ENCODE measurements around the gene MBTPS1. TPM values are rescaled to one million over a fixed set of nuclear protein-coding genes. Genes with fewer than 3 reads are reported as not detected.
"Not testable (repeated sequence)": the region's sequence is repeated elsewhere in the genome, so short reads cannot be mapped to it uniquely, and the experiment has no call there.

Gene MBTPS1
- total and polyA plus RNA-seq, 11 donors = 37.2 to 91.4 (median 67.7) TPM

DNA sequence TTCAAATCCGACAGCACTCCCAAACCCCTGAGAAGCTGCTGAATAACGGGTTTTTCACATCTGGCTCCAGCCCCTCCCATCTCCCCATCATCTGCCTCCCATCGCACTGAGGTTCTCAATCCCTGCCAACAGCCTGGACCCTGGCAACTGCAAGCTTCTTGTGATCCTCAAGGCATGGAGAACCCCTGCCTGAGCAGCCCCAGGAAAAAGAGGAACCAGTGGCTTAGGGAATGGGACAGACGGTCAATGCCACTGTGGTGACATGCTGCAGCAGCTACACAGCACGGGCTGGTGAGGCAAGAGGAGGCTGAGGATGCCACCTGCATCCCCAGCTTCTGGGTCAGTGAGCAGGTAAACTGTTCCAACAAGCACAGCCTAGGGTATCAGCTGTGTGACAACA is 3.3 kb upstream of the MBTPS1 start:
- intact Hi-C loops (cut with DNase I) = no loop called here
- Histone ChIP-seq H3K27me3 (no peaks in the 10 kb centered on the region), H3K36me3 (peaks cover 0 to 30% (median 19%) of the 10 kb centered on the region in 9 donors), H3K4me1 (peaks cover 0 to 17% (median 15%) of the 10 kb centered on the region in 12 donors), H3K27ac (no peak overlapping the region), H3K9me3 (no peaks in the 10 kb centered on the region), H3K4me3 (no peak overlapping the region)
- DNase-seq (peak in 1 of 5 donors; percentile 23), ATAC-seq (no peak)
- 73 to 86% (median 76%) methylated on average over 4 to 5 of the region's 5 CpGs for WGBS, 4 donors
- TF ChIP-seq POLR2A (IDR thresholded peaks at IDR 0.05) = no peak
- TF ChIP-seq, protein P1, sequence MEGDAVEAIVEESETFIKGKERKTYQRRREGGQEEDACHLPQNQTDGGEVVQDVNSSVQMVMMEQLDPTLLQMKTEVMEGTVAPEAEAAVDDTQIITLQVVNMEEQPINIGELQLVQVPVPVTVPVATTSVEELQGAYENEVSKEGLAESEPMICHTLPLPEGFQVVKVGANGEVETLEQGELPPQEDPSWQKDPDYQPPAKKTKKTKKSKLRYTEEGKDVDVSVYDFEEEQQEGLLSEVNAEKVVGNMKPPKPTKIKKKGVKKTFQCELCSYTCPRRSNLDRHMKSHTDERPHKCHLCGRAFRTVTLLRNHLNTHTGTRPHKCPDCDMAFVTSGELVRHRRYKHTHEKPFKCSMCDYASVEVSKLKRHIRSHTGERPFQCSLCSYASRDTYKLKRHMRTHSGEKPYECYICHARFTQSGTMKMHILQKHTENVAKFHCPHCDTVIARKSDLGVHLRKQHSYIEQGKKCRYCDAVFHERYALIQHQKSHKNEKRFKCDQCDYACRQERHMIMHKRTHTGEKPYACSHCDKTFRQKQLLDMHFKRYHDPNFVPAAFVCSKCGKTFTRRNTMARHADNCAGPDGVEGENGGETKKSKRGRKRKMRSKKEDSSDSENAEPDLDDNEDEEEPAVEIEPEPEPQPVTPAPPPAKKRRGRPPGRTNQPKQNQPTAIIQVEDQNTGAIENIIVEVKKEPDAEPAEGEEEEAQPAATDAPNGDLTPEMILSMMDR (IDR thresholded peaks at IDR 0.05) = no peak

DNA sequence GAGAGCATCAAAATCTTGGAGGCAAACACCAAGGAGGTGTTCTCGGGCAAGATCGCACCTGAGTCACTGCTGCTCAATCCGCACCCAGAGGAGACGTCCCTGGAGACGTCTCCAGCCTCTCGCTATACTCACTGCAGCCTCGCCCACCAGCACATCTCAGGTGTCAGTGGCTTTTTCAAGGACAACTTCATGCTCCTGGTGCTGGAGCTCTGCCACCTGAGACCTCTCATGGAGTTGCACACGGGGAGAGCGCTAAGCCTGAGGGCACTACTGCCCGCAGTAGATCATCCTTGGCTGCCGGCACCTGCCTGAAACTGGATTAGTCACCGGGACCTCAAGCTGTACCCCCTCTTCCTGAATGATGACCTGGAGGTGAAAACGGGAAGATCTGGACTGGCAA is 2.6 kb upstream of the MBTPS1 start:
- no peak for TF ChIP-seq POLR2A (IDR thresholded peaks at IDR 0.05)
- TF ChIP-seq, protein P1 (IDR thresholded peaks at IDR 0.05) = no peak
- intact Hi-C loops (cut with DNase I) = loop anchor here in 1 of 10 donors (5.0 kb wide), 1 partner anchor 68 kb away; the partner anchor contains the start of gene TAF1C
- Histone ChIP-seq H3K4me3 (no peak overlapping the region), H3K27ac (no peak overlapping the region), H3K36me3 (peaks cover 0 to 27% (median 18%) of the 10 kb centered on the region in 9 donors), H3K9me3 (no peaks in the 10 kb centered on the region), H3K27me3 (no peaks in the 10 kb centered on the region), H3K4me1 (peaks cover 0 to 23% (median 16%) of the 10 kb centered on the region in 12 donors)
- WGBS, 4 donors = 90 to 94% (median 92%) methylated on average over 10 to 13 of the region's 13 CpGs
- DNase-seq (peak in 1 of 5 donors; percentile 21), ATAC-seq (no peak)

DNA sequence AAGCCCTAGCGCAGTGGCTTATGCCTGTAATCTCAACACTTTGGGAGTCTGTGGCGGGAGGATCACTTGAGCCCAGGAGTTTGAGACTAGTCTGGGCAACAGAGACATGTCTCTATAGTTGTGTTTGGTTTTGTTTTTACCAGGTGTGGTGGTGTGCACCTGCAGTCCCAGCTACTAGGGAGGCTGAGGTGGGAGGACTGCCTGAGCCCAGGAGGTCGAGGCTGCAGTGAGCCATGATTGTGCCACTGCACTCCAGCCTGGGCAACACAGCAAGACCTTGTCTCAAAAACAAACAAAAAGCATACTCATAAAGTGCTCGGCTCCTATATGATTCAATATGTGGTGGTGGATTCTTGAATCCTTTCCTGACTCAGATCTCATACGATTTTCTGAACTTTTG is 1.6 kb upstream of the MBTPS1 start:
- intact Hi-C loops (cut with DNase I) = loop anchor here in 1 of 10 donors (5.0 kb wide), 1 partner anchor 69 kb away; the partner anchor contains the start of gene TAF1C
- peaks cover 0 to 27% (median 18%) of the 10 kb centered on the region in 12 donors for H3K4me1 ChIP-seq
- not testable (repeated sequence) for ATAC-seq

DNA sequence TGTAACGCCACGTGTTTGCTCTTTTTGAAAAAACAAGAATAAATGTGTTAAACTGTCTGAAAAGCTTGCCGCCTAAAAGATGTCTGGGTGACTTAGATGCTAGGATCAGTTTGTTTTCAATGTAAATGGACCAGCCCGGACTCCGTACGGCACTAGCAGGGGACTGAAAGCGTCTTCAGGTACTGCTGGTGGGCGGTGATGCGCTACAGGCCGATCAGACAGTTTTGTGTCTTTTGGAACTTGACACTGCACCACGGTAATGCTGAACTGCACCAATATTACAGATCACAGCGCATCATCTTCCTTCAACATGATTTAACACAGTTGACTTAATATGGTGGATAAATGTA is 727 bp upstream of the MBTPS1 start:
- H3K4me3 ChIP-seq = peak overlapping the region; percentile 49 to 100 (median 84)
- no peaks in the 10 kb centered on the region for H3K27me3 ChIP-seq
- WGBS, 4 donors = 9 to 14% (median 12%) methylated on average over 12 of the region's 12 CpGs
- ATAC-seq (peak in 2 of 4 donors; percentile 1 to 9), DNase-seq (no peak)
- TF ChIP-seq, protein P1 (IDR thresholded peaks at IDR 0.05) = no peak
- TF ChIP-seq POLR2A (IDR thresholded peaks at IDR 0.05) = no peak
- peaks cover 0 to 27% (median 19%) of the 10 kb centered on the region in 12 donors for H3K4me1 ChIP-seq
- intact Hi-C loops (cut with DNase I) = loop anchor here in 5 of 10 donors (2.0 to 5.0 kb wide), 4 partner anchors 21 to 70 kb away; partner anchors contain the start of gene TAF1C (in 3 of the 5)
- H3K36me3 ChIP-seq = peaks cover 0 to 8% (median 1%) of the 10 kb centered on the region in 9 donors
- H3K9me3 ChIP-seq = no peaks in the 10 kb centered on the region
- H3K27ac ChIP-seq = peak overlapping the region; percentile 80 to 99 (median 92)

More for the DNA sequence above, 1.6 kb upstream of the MBTPS1 start:
- WGBS, 4 donors = 92 to 96% (median 93%) methylated on average over 5 of the region's 5 CpGs
- not testable (repeated sequence) for H3K27ac ChIP-seq, H3K9me3 ChIP-seq, H3K4me3 ChIP-seq, H3K27me3 ChIP-seq
- peak in 1 of 5 donors; percentile 7 for DNase-seq
- H3K36me3 ChIP-seq = peaks cover 0 to 17% (median 10%) of the 10 kb centered on the region in 9 donors

Data from heart left ventricle (tissue), 16 donors.